DOHH2 (cell line): ENCODE data around the gene CARD11.

Source experiments
- EZH2phosphoT487 ChIP-seq: fragments of 200-600 bp; sonication (generic); IDR thresholded peaks from 2 replicates; pipeline ENCODE4 v1.6.1; 2017; ENCODE audit warnings: borderline replicate concordance, mild to moderate bottlenecking, antibody characterized with exemption, low read length, moderate library complexity, mixed read lengths
- TF ChIP-seq, protein P1 (sequence below): fragments of 200-600 bp; sonication (generic); IDR thresholded peaks from one replicate; pipeline ENCODE4 v1.5.1; 2014; ENCODE audit warnings: antibody characterized with exemption, mild to moderate bottlenecking, low read depth, low read length; ENCODE audit not compliant: poor library complexity, severe bottlenecking

DNA sequence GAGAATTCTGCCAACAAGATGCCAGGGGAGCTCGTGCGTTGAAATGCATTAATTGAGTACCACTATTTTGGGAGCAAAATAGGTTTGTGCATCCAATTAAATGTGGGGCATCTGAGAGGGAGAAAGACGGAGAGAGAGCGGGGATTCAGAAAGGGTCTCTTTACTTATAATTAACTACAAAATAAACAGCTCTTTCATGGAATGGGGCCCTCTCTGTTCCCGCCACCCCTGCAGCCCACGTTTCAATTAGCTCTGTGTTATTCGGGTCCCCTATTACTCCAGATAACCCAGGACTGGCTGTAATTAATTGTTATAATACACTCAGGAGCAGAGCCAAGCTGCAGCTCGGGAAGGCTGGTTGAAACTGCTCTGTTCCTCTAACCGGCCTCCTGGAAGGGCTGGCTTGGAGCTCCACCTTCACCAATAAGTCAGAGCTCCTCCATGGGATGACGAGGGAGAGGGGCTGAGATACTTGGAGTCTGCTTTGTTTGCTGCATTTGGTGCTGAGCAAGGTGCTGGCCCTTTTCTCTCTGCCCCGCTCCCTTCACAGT, 67.8 kb downstream of the CARD11 start:
- TF ChIP-seq, protein P1, sequence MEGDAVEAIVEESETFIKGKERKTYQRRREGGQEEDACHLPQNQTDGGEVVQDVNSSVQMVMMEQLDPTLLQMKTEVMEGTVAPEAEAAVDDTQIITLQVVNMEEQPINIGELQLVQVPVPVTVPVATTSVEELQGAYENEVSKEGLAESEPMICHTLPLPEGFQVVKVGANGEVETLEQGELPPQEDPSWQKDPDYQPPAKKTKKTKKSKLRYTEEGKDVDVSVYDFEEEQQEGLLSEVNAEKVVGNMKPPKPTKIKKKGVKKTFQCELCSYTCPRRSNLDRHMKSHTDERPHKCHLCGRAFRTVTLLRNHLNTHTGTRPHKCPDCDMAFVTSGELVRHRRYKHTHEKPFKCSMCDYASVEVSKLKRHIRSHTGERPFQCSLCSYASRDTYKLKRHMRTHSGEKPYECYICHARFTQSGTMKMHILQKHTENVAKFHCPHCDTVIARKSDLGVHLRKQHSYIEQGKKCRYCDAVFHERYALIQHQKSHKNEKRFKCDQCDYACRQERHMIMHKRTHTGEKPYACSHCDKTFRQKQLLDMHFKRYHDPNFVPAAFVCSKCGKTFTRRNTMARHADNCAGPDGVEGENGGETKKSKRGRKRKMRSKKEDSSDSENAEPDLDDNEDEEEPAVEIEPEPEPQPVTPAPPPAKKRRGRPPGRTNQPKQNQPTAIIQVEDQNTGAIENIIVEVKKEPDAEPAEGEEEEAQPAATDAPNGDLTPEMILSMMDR = no peak
- no peak for TF ChIP-seq EZH2phosphoT487
